Activated CD4-positive, alpha-beta T cell treated with anti-CD3 and anti-CD28 coated beads, Interleukin-2, amount 50 U/mL, for 16 hours (primary cell): ENCODE results near the gene PANX2.
A peak's percentile ranks its signal among the peaks of the same experiment; 100 is the strongest.
"Not testable (repeated sequence)": the region's sequence is repeated elsewhere in the genome, so short reads cannot be mapped to it uniquely, and the experiment has no call there.

ENCODE experiments used
- DNase-seq: peaks from one replicate; pipeline ENCODE4 v3.0.0-alpha.2; 2020

The PANX2 gene

GRCh38 chr22:50147258-50148165, 23.0 kb upstream of the PANX2 start:
- not testable (repeated sequence) for DNase-seq

- no peak for DNase-seq
Observed at GRCh38 chr22:50148166-50148500, 22.4 kb upstream of the PANX2 start.

- DNase-seq, result peak; percentile 76
Observed at GRCh38 chr22:50148991-50149721, 21.4 kb upstream of the PANX2 start.

- no peak for DNase-seq
Observed at GRCh38 chr22:50150161-50151129, 20.1 kb upstream of the PANX2 start.

- DNase-seq, result no peak
Observed at GRCh38 chr22:50151571-50152537, 18.7 kb upstream of the PANX2 start.

- DNase-seq, result no peak
Observed at GRCh38 chr22:50153056-50153755, 17.3 kb upstream of the PANX2 start.

GRCh38 chr22:50153756-50154140, 16.8 kb upstream of the PANX2 start:
- no peak for DNase-seq

- DNase-seq, result no peak
Observed at GRCh38 chr22:50157709-50158375, 12.7 kb upstream of the PANX2 start.

GRCh38 chr22:50160947-50161346, 9.6 kb upstream of the PANX2 start:
- DNase-seq, result no peak

GRCh38 chr22:50161508-50162390, 8.8 kb upstream of the PANX2 start:
- no peak for DNase-seq

GRCh38 chr22:50162391-50162956, 8.1 kb upstream of the PANX2 start:
- DNase-seq, result no peak

GRCh38 chr22:50165436-50166123, 5.0 kb upstream of the PANX2 start:
- DNase-seq, result no peak

GRCh38 chr22:50167689-50168489, 2.6 kb upstream of the PANX2 start:
- DNase-seq, result no peak

GRCh38 chr22:50168490-50169180, 1.9 kb upstream of the PANX2 start:
- DNase-seq, result not testable (repeated sequence)

GRCh38 chr22:50169181-50169759, 1.3 kb upstream of the PANX2 start:
- no peak for DNase-seq

- peak; percentile 75 for DNase-seq
Observed at GRCh38 chr22:50169774-50170341, 673 bp upstream of the PANX2 start.
